Gastrocnemius medialis (tissue), 4 donors: ENCODE measurements around the gene TIGAR.

ENCODE experiments used
- POLR2A ChIP-seq, 2 donors: fragments of 450-650 bp; IDR thresholded peaks; one replicate each; pipeline ENCODE4 v1.6.1; 2017; ENCODE audit warnings: antibody characterized with exemption in 2 of 2, mild to moderate bottlenecking in 2 of 2, moderate library complexity in 2 of 2
- TF ChIP-seq, protein P1 (sequence below), 5 experiments: fragments of 450-650 bp in 3 of 5; fragments of 200-600 bp in 2 of 5; sonication (generic) in 2 of 5; IDR thresholded peaks in 4 of 5; conservative IDR thresholded peaks in 1 of 5; 1 replicate in 4 of 5; 2 replicates in 1 of 5; pipeline ENCODE4 v1.5.1; 2016 to 2019; ENCODE audit warnings: antibody characterized with exemption in 5 of 5, mild to moderate bottlenecking in 3 of 5, moderate library complexity in 3 of 5

DNA sequence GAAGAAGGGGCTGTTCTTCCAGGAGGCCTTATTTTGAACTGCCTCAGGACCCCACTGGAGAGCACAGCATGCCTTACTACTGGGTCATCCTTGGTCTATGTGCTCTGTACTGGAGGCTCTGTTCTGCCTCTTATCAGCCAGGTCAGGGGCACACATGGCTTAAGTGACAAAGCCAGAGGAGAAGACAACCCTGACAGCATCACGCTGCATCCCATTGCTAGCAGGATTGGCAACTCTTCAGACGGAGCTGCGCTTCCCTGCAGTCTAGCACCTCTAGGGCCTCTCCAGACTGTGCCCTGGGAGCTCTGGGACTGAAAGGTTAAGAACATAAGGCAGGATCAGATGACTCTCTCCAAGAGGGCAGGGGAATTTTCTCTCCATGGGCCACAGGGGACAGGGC is 17.3 kb upstream of the TIGAR start:
- TF ChIP-seq, protein P1, sequence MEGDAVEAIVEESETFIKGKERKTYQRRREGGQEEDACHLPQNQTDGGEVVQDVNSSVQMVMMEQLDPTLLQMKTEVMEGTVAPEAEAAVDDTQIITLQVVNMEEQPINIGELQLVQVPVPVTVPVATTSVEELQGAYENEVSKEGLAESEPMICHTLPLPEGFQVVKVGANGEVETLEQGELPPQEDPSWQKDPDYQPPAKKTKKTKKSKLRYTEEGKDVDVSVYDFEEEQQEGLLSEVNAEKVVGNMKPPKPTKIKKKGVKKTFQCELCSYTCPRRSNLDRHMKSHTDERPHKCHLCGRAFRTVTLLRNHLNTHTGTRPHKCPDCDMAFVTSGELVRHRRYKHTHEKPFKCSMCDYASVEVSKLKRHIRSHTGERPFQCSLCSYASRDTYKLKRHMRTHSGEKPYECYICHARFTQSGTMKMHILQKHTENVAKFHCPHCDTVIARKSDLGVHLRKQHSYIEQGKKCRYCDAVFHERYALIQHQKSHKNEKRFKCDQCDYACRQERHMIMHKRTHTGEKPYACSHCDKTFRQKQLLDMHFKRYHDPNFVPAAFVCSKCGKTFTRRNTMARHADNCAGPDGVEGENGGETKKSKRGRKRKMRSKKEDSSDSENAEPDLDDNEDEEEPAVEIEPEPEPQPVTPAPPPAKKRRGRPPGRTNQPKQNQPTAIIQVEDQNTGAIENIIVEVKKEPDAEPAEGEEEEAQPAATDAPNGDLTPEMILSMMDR (IDR thresholded peaks at IDR 0.05 in 4 of 5, conservative IDR thresholded peaks at IDR 0.05 in 1 of 5), result no peak
- no peak for TF ChIP-seq POLR2A (IDR thresholded peaks at IDR 0.05)
